Stimulated activated naive CD8-positive, alpha-beta T cell treated with anti-CD3 and anti-CD28 coated beads, Interleukin-15, Interleukin-2, amounts not matched to agents 100 U/mL and 50 U/mL, for 24 hours (primary cell): ENCODE measurements around the gene CXCL1.

Experiments used
- ATAC-seq: fragments of 150-1000 bp; cut with Tn5 transposase; one replicate; pipeline ENCODE4 v1.10.0; 2021
- DNase-seq: peaks from one replicate; pipeline ENCODE4 v3.0.0; 2021

Gene CXCL1

GRCh38 chr4:73918058-73918457, 48.9 kb downstream of the CXCL1 start:
- DNase-seq (no peak), ATAC-seq (no peak)

- no peak for ATAC-seq
- DNase-seq, result no peak
Observed at GRCh38 chr4:73919691-73920090, 50.5 kb downstream of the CXCL1 start.
